MM.1S (cell line): ENCODE results near the gene B4GALT6.

Experiments used
- CTCF ChIP-seq: fragments of 300-600 bp; sonication (generic); IDR thresholded peaks from 2 replicates; pipeline ENCODE4 v1.5.1; 2016; ENCODE audit warnings: antibody characterized with exemption, low read length, mixed read lengths
- EZH2 ChIP-seq: fragments of 300-600 bp; sonication (generic); optimal IDR thresholded peaks from 2 replicates; pipeline ENCODE3; 2017; ENCODE audit warnings: low read depth, mild to moderate bottlenecking, antibody characterized with exemption, low read length, mixed read lengths
- EZH2phosphoT487 ChIP-seq: fragments of 300-600 bp; sonication (generic); IDR thresholded peaks from 2 replicates; pipeline ENCODE4 v1.6.1; 2018; ENCODE audit warnings: antibody characterized with exemption, low read length

GRCh38 chr18:31576670-31577069, 107.7 kb downstream of the B4GALT6 start:
- TF ChIP-seq CTCF (no peak), EZH2phosphoT487 (no peak), EZH2 (no peak)
